NCI-H2227 (cell line): Measurements from ENCODE around the gene SPTBN2.
"Not testable (repeated sequence)": the region's sequence is repeated elsewhere in the genome, so short reads cannot be mapped to it uniquely, and the experiment has no call there.

Source experiments
- DNase-seq: peaks from one replicate; lab custom pipeline; 2025; ENCODE audit not compliant: unreplicated experiment; lab: John Stamatoyannopoulos, UW

Gene SPTBN2

DNA sequence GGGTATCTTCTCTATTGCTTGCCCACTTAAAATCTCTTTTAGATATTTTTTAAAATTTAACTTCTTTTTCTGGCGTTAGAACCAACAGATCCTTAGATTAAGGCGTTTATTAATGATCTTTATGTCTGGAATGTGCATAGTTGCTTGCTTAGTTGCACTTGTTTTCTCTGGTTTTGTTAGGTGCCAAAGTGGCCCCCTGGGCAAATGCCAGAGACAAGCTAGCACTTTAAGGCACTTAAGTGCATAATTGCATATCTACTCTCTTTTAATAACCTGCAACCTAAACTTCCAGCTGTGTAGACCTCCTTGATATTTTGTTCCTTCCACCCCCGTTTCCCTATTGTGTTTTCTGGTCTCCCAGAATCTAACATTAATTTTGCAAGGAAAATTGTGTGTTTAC, 87.2 kb downstream of the SPTBN2 start:
- no peak for DNase-seq

DNA sequence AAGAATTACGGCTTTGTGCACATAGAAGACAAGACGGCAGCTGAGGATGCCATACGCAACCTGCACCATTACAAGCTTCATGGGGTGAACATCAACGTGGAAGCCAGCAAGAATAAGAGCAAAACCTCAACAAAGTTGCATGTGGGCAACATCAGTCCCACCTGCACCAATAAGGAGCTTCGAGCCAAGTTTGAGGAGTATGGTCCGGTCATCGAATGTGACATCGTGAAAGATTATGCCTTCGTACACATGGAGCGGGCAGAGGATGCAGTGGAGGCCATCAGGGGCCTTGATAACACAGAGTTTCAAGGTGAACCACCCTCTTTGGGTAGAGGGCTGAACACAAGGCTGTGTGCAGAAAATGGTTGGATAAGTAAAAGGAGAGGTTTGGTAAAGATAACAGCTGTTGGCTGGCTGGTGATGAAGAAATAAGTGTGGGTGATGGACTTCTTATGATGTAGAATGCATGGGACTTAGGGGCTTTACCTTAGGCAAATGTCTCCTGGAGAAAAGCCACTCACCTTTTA, 89.1 kb downstream of the SPTBN2 start:
- not testable (repeated sequence) for DNase-seq

DNA sequence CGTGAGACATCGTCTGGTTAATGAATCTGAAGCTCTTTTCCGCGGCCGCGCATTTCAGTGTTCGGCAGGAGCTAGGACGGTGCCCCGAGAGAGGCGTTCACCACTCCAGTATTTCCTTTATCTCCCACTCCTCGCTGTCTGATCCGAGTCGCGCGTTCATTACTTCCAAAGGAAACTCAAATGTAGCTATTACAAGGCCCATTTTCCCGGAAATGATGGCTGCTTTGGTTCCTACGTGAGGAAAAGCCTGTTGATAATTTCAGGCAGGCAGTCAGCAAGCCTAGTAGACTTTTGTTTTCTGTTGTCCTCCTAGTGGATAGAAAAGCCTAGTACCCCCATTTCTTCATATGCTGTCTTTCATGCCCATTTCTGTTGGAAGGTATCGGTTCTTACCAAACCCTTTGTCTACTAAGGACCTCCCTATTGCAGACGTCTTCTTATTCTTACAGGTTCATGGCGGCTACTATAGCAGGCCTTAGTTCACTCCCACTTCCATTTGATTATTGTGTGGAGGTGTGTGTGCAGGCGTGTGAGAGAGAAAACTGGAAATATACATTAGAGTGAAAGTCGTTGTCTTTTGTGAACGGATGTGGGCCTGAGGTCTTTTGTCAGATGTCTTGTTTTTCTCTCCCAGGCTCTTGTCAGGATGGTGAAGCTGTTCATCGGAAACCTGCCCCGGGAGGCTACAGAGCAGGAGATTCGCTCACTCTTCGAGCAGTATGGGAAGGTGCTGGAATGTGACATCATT, 89.8 kb downstream of the SPTBN2 start:
- peak; percentile 59 for DNase-seq

DNA sequence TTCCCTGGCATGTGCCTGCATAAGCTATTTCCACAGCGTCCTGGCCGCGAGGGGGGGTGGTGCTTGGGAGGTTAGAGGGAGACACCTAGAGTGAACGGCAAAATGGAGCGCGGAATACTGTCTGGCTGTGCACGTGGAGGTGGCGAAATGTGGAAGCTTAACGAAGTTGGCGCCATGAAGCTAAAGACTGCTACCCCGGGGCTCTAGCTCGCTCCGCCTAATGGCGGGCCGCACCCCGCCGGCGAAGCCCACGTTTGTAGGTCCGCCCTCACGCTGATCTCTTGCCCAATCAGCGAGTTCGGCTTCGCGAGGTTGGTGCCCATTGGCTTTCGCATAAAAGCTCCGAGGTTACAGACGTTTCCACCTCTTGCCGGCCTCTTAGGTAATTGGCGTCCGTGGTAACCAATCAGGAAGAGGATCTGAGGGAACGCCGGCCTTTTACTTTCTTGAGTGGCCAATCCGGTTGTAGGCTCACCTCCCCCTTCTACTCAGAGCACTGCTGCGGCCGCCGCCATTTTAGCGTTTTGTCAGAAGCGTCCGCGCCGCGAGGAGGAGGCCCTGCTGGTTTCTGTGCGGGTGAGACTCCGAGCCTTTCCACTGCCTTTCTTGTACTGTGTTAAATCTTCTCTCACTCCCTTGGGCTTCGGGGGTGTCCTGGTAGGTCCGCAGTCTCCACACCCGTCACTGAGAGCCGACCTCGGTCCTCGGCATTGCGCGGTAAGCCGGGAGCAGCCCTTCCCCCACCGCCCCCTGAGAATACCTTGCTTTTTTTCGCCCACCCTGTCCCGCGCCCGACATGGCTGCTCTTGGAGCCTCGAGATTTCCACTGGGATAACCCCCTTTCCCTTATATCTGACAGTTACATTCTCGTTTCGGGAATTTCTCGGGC, 90.6 kb downstream of the SPTBN2 start, which contains the start of gene RBM4:
TSS of gene RBM4 (plus strand) at position 527 of the 889 bp plus-strand sequence. CDS start 1,009 bp downstream, outside the sequence.
- DNase-seq, result peak; percentile 100

DNA sequence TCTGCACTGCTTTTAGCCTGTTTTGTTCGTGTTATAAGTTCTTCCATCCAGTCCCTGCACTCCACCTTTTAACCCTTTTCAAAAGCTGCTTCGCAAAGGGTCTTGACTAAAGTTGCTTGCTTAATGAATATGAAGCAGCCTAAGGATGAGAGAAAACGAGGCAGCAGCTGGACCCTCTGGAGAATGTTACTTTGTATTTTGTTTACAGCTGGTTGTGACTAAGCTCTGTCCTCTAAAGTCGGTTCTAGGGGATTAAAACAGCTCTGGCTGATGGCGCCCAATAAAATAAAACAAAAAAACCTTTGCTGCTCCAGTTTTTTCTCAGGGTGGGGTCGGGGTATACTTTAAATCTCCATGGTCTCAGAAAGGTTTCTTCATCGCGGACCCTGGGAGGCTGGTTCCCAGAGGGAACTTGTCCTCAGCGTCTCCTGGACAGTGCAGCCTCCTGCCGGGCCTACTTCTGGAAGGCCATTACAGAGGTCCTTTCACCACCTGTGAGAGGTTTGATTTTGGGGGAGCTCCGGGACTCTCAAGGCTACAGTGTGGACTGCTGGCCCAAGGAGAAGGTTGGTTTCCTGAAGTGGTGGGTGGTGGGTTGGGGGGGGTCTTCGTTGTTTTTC, 91.3 kb downstream of the SPTBN2 start:
- peak; percentile 51 for DNase-seq

DNA sequence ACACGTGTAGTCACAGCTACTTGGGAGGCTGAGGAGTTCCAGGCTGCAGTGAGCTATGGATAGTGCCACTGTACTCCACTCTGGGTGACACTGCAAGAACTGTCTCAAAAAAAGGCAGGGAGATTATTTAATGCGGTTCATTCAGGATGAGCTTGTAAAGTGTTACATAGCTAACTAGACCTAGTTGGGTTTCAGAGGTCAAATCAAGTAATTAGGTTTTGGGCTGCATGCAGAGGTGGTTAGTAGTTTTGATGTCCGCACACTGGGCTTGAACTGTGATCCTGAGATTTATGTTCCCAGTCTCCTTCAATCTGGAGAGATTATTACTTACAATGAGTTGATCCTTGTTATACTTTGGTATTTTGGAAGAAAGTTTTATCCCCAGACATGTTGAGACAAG, 92.6 kb downstream of the SPTBN2 start:
- DNase-seq, result no peak
